Cardiac muscle cell (in vitro differentiated cells and primary cell): ENCODE results near the gene LRRC8C. TPM values are rescaled to one million over a fixed set of nuclear protein-coding genes. Genes with fewer than 3 reads are reported as not detected.

Experiments
- DNase-seq, 2 donors: peaks; one replicate each; pipeline versions ENCODE4 v3.0.0 to v3.0.0-alpha.2; 2010 to 2017; ENCODE audit warnings: low read depth in 1 of 2, low spot score in 1 of 2
- H3K27ac ChIP-seq: fragments of 200-600 bp; sonication (generic); 2 replicates; pipeline ENCODE4 v1.5.1; 2016
- H3K27me3 ChIP-seq: fragments of 200-600 bp; sonication (generic); 2 replicates; pipeline ENCODE4 v1.6.0; 2016; ENCODE audit warnings: control low read depth
- H3K36me3 ChIP-seq: fragments of 200-600 bp; sonication (generic); 2 replicates; pipeline ENCODE4 v1.5.1; 2016; ENCODE audit warnings: control low read depth
- H3K4me1 ChIP-seq: fragments of 200-600 bp; sonication (generic); 2 replicates; pipeline ENCODE4 v1.8.1; 2017; ENCODE audit warnings: low read depth, mild to moderate bottlenecking, mixed run types
- H3K4me3 ChIP-seq: fragments of 200-600 bp; sonication (generic); 2 replicates; pipeline ENCODE4 v1.5.1; 2016; ENCODE audit warnings: mild to moderate bottlenecking
- H3K9me3 ChIP-seq: fragments of 200-600 bp; sonication (generic); 2 replicates; pipeline ENCODE4 v1.5.1; 2017; ENCODE audit warnings: low read depth, mild to moderate bottlenecking, control low read depth
- CTCF ChIP-seq: IDR thresholded peaks from 2 replicates; pipeline ENCODE4 v1.5.1; 2012; ENCODE audit warnings: low read depth, mild to moderate bottlenecking, low read length
- polyA plus RNA-seq: library from polyadenylated mRNA; unstranded; fragments of >200 nt; fragmentation: Nextera tagmentation; extraction: Ambion mirVana; gene quantifications from 2 replicates; pipeline ENCODE4 v1.2.1, GENCODE V29; 2016
- total RNA-seq: library from RNA; depleted of rRNA; stranded (reverse); fragments of >200 nt; gene quantifications from 2 replicates; pipeline ENCODE4 v1.2.3, GENCODE V29; 2016

Gene LRRC8C
- total and polyA plus RNA-seq, 2 experiments from 2014 or later = 2.3 to 4.3 TPM

- H3K4me1 ChIP-seq = peaks cover 17% of the 10 kb centered on the region
- H3K27ac ChIP-seq = peak overlapping the region; percentile 85
- no peak for DNase-seq
- H3K4me3 ChIP-seq = no peak overlapping the region
- H3K36me3 ChIP-seq = no peaks in the 10 kb centered on the region
- H3K9me3 ChIP-seq = no peaks in the 10 kb centered on the region
- no peak for TF ChIP-seq CTCF
- H3K27me3 ChIP-seq = no peaks in the 10 kb centered on the region
These were observed 27.5 kb downstream of the LRRC8C start for GRCh38 chr1:89660224-89661061.

GRCh38 chr1:89665941-89666340 lies 33.0 kb downstream of the LRRC8C start:
- Histone ChIP-seq H3K27me3 (no peaks in the 10 kb centered on the region), H3K4me3 (no peak overlapping the region), H3K4me1 (no peaks in the 10 kb centered on the region), H3K9me3 (no peaks in the 10 kb centered on the region), H3K27ac (no peak overlapping the region), H3K36me3 (no peaks in the 10 kb centered on the region)
- no peak for DNase-seq
- no peak for TF ChIP-seq CTCF

- DNase-seq = no peak
- no peak for TF ChIP-seq CTCF
- no peaks in the 10 kb centered on the region for H3K36me3 ChIP-seq
- no peak overlapping the region for H3K4me3 ChIP-seq
- H3K9me3 ChIP-seq = no peaks in the 10 kb centered on the region
- no peak overlapping the region for H3K27ac ChIP-seq
- H3K27me3 ChIP-seq = no peaks in the 10 kb centered on the region
- H3K4me1 ChIP-seq = no peaks in the 10 kb centered on the region
These were observed 33.7 kb downstream of the LRRC8C start for GRCh38 chr1:89666640-89667039.

GRCh38 chr1:89667691-89668090 lies 34.8 kb downstream of the LRRC8C start:
- H3K27me3 ChIP-seq = no peaks in the 10 kb centered on the region
- no peak for DNase-seq
- no peaks in the 10 kb centered on the region for H3K9me3 ChIP-seq
- H3K27ac ChIP-seq = no peak overlapping the region
- no peaks in the 10 kb centered on the region for H3K4me1 ChIP-seq
- no peaks in the 10 kb centered on the region for H3K36me3 ChIP-seq
- H3K4me3 ChIP-seq = no peak overlapping the region
- TF ChIP-seq CTCF = no peak

GRCh38 chr1:89668961-89669360 lies 36.0 kb downstream of the LRRC8C start:
- Histone ChIP-seq H3K36me3 (no peaks in the 10 kb centered on the region), H3K4me1 (no peaks in the 10 kb centered on the region), H3K9me3 (no peaks in the 10 kb centered on the region), H3K4me3 (no peak overlapping the region), H3K27ac (no peak overlapping the region), H3K27me3 (no peaks in the 10 kb centered on the region)
- TF ChIP-seq CTCF = no peak
- no peak for DNase-seq
